Keratinocyte (primary cell): ENCODE measurements around the gene CORO2A. TPM values are rescaled to one million over a fixed set of nuclear protein-coding genes. Genes with fewer than 3 reads are reported as not detected.

ENCODE experiments used
- DNase-seq: peaks from one replicate; pipeline ENCODE4 v3.0.0-alpha.2; 2011; ENCODE audit warnings: low read depth, missing footprints, low spot score
- FAIRE-seq: peaks from 2 replicates; lab custom pipeline; 2011; peaks lifted over from hg19 to GRCh38; lab: Jason Lieb, UNC
- H2AFZ ChIP-seq: 2 replicates; pipeline ENCODE4 v1.6.0; 2012; ENCODE audit warnings: low read length, control low read depth, inconsistent platforms; ENCODE audit not compliant: control insufficient read depth
- H3K27ac ChIP-seq: 2 replicates; pipeline ENCODE4 v1.5.1; 2011; ENCODE audit warnings: low read length; ENCODE audit not compliant: control insufficient read depth, insufficient read depth
- H3K27me3 ChIP-seq: 3 replicates; pipeline ENCODE4 v1.6.0; 2011; ENCODE audit warnings: low read length; ENCODE audit not compliant: control insufficient read depth, insufficient read depth; ENCODE audit errors: extremely low read depth
- H3K36me3 ChIP-seq, 2 experiments: 2 replicates in 1 of 2; 3 replicates in 1 of 2; pipeline ENCODE4 v1.5.1; 2011; ENCODE audit warnings: low read length in 2 of 2, mild to moderate bottlenecking in 1 of 2; ENCODE audit not compliant: control insufficient read depth in 2 of 2, insufficient read depth in 2 of 2; ENCODE audit errors: extremely low read depth in 1 of 2
- H3K4me1 ChIP-seq: 3 replicates; pipeline ENCODE4 v1.5.1; 2011; ENCODE audit warnings: low read length; ENCODE audit not compliant: control insufficient read depth, insufficient read depth; ENCODE audit errors: extremely low read depth
- H3K4me2 ChIP-seq: 3 replicates; pipeline ENCODE4 v1.6.0; 2011; ENCODE audit warnings: low read depth, low read length; ENCODE audit not compliant: control insufficient read depth, insufficient read depth; ENCODE audit errors: extremely low read depth
- H3K4me3 ChIP-seq, 3 experiments: fragments of 200-600 bp in 1 of 3; sonication (generic) in 1 of 3; 2 replicates in 2 of 3; 3 replicates in 1 of 3; pipeline ENCODE4 v1.5.1; 2011 to 2016; ENCODE audit warnings: low read length in 3 of 3, mild to moderate bottlenecking in 3 of 3, control low read depth in 2 of 3, inconsistent platforms in 1 of 3, low read depth in 1 of 3, mixed read lengths in 1 of 3, mixed run types in 1 of 3, moderate library complexity in 1 of 3; ENCODE audit not compliant: control insufficient read depth in 2 of 3, insufficient read depth in 2 of 3; ENCODE audit errors: extremely low read depth in 1 of 3
- H3K79me2 ChIP-seq: 2 replicates; pipeline ENCODE4 v1.6.0; 2012; ENCODE audit warnings: low read length; ENCODE audit not compliant: control insufficient read depth, insufficient read depth
- H3K9ac ChIP-seq: 3 replicates; pipeline ENCODE4 v1.6.0; 2011; ENCODE audit warnings: low read length; ENCODE audit not compliant: control insufficient read depth, insufficient read depth; ENCODE audit errors: extremely low read depth
- H3K9me1 ChIP-seq: 3 replicates; pipeline ENCODE4 v1.6.0; 2011; ENCODE audit warnings: low read length; ENCODE audit not compliant: control insufficient read depth, insufficient read depth; ENCODE audit errors: extremely low read depth
- H3K9me3 ChIP-seq: 2 replicates; pipeline ENCODE4 v1.5.1; 2012; ENCODE audit warnings: low read depth, low read length; ENCODE audit not compliant: control insufficient read depth
- H4K20me1 ChIP-seq: 3 replicates; pipeline ENCODE4 v1.6.0; 2011; ENCODE audit warnings: low read length; ENCODE audit not compliant: control insufficient read depth, insufficient read depth; ENCODE audit errors: extremely low read depth
- EZH2 ChIP-seq: IDR thresholded peaks from one replicate; pipeline ENCODE4 v1.6.1; 2012; ENCODE audit warnings: inconsistent platforms, mild to moderate bottlenecking, low read length, moderate library complexity
- dilution Hi-C: fragments of 300-500 bp; cut with MboI; formaldehyde crosslinking; loops from one replicate; pipeline ENCODE4 v1.7.0; 2020; ENCODE audit warnings: low sequenced_read_pairs; ENCODE audit not compliant: extremely low pct_ligation_motif_present
- polyA plus RNA-seq, 5 experiments: library from polyadenylated mRNA; depleted of rRNA in 3 of 5; stranded (reverse) in 3 of 5; stranded (forward) in 1 of 5; unstranded in 1 of 5; fragments of >200 nt; gene quantifications; 1 replicate in 1 of 5; 2 replicates in 3 of 5; 3 replicates in 1 of 5; pipeline versions ENCODE4 v1.2.1 to v1.2.3, GENCODE V29; 2011 to 2012; ENCODE audit warnings: missing spikeins in 2 of 5, low read depth in 1 of 5, low replicate concordance in 1 of 5
- TF ChIP-seq, protein P1 (sequence below), 3 experiments: IDR thresholded peaks in 1 of 3; conservative IDR thresholded peaks in 1 of 3; optimal IDR thresholded peaks in 1 of 3; 2 replicates in 2 of 3; 3 replicates in 1 of 3; pipeline versions ENCODE3 to v1.5.1; 2011; ENCODE audit warnings: low read length in 3 of 3, mild to moderate bottlenecking in 3 of 3, moderate library complexity in 2 of 3, control low read depth in 1 of 3, inconsistent platforms in 1 of 3; ENCODE audit not compliant: insufficient read depth in 2 of 3; ENCODE audit errors: extremely low read depth in 1 of 3

The CORO2A gene
- polyA plus RNA-seq, 1 donor (not counting 4 experiments of a cell fraction or from before 2014, with no cell fraction given) = 31.7 TPM

DNA sequence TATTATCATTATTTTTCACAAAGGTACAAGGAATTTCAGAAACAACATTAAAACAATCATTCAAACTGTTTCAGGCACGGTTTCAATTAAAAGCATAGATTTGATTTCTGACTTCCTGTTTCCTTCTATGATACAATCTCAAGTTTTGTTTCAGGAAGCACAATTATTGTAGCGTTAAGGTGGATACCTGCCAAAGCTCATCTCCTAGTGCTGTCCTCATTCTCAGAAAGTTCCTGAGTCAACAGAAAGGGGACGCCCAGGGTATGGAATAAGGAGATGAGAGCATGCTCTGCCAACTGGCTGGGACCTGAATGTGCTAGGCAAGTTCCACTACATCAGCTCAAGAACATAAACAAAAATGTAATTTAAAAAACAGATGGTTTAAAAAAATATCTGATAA lies 71.4 kb downstream of the CORO2A start:
- Histone ChIP-seq H3K79me2 (peaks cover 20% of the 10 kb centered on the region), H3K27me3 (no peaks in the 10 kb centered on the region), H4K20me1 (no peaks in the 10 kb centered on the region), H3K4me1 (peaks cover 22% of the 10 kb centered on the region), H3K9me3 (no peaks in the 10 kb centered on the region), H3K36me3 (peaks cover 11 to 22% of the 10 kb centered on the region in 2 experiments), H3K27ac (no peak overlapping the region), H3K4me3 (no peak overlapping the region), H3K9me1 (no peaks in the 10 kb centered on the region), H3K4me2 (no peak overlapping the region), H2AFZ (no peak overlapping the region), H3K9ac (no peak overlapping the region)
- FAIRE-seq (peak; percentile 59), DNase-seq (no peak)
- no peak for TF ChIP-seq EZH2
- TF ChIP-seq, protein P1, sequence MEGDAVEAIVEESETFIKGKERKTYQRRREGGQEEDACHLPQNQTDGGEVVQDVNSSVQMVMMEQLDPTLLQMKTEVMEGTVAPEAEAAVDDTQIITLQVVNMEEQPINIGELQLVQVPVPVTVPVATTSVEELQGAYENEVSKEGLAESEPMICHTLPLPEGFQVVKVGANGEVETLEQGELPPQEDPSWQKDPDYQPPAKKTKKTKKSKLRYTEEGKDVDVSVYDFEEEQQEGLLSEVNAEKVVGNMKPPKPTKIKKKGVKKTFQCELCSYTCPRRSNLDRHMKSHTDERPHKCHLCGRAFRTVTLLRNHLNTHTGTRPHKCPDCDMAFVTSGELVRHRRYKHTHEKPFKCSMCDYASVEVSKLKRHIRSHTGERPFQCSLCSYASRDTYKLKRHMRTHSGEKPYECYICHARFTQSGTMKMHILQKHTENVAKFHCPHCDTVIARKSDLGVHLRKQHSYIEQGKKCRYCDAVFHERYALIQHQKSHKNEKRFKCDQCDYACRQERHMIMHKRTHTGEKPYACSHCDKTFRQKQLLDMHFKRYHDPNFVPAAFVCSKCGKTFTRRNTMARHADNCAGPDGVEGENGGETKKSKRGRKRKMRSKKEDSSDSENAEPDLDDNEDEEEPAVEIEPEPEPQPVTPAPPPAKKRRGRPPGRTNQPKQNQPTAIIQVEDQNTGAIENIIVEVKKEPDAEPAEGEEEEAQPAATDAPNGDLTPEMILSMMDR (optimal IDR thresholded peaks at IDR 0.05 in 1 of 3, IDR thresholded peaks at IDR 0.05 in 1 of 3, conservative IDR thresholded peaks at IDR 0.05 in 1 of 3; ENCODE audit: extremely low read depth in 1 of 3, insufficient read depth in 2 of 3, low read length in 3 of 3) = peak in 2 of 3 experiments; percentile 30 to 46
- dilution Hi-C loops = no loop called here

DNA sequence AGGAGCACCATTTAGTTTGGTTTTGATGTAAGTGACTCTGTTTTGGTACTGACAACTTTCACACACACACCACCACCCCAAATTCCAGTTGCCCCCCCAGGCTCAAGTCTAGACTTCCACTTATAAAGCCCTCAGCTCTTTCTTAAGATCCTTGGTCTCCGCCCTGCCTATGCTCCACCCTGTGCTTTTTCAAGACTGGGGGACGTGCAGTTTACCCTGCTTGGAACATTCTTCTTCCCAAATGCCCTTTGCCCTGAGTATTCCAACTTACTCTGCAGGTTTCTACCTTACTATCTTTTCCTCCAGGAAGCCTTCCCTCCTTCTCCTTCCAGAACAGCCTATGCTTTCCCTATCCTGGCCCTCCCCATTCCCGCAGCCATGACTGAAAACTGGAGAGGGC lies 72.0 kb downstream of the CORO2A start:
- Histone ChIP-seq H3K9me1 (no peaks in the 10 kb centered on the region), H3K27me3 (no peaks in the 10 kb centered on the region), H3K79me2 (peaks cover 22% of the 10 kb centered on the region), H3K9ac (no peak overlapping the region), H4K20me1 (no peaks in the 10 kb centered on the region), H3K4me2 (no peak overlapping the region), H3K36me3 (peaks cover 11 to 24% of the 10 kb centered on the region in 2 experiments), H2AFZ (no peak overlapping the region), H3K9me3 (no peaks in the 10 kb centered on the region), H3K4me3 (no peak overlapping the region), H3K27ac (no peak overlapping the region), H3K4me1 (peaks cover 22% of the 10 kb centered on the region)
- no peak for FAIRE-seq
- dilution Hi-C loops = no loop called here
- no peak for DNase-seq
- TF ChIP-seq, protein P1 (optimal IDR thresholded peaks at IDR 0.05 in 1 of 3, IDR thresholded peaks at IDR 0.05 in 1 of 3, conservative IDR thresholded peaks at IDR 0.05 in 1 of 3; ENCODE audit: extremely low read depth in 1 of 3, insufficient read depth in 2 of 3, low read length in 3 of 3) = no peak
- TF ChIP-seq EZH2 = no peak
